ENCODE measurements around the gene CUL4B.
"Not testable (repeated sequence)": the region's sequence is repeated elsewhere in the genome, so short reads cannot be mapped to it uniquely, and the experiment has no call there.

CUL4B gene

GRCh38 chrX:120486786-120487185, 74.0 kb downstream of the CUL4B start:
- no peak overlapping the region for H3K4me3 ChIP-seq (ENCODE audit: low read length)
- TF ChIP-seq CTCF (conservative IDR thresholded peaks at IDR 0.05; ENCODE audit: low read length): no peak
- no peak for DNase-seq (ENCODE audit: low read depth)

- TF ChIP-seq CTCF (conservative IDR thresholded peaks at IDR 0.05; ENCODE audit: low read length): peak; percentile 58
Observed at GRCh38 chrX:120485638-120486520, 74.9 kb downstream of the CUL4B start.

GRCh38 chrX:120485315-120485637, 75.5 kb downstream of the CUL4B start:
- no peak for TF ChIP-seq CTCF (conservative IDR thresholded peaks at IDR 0.05; ENCODE audit: low read length)
- peak overlapping the region; percentile 62 for H3K4me3 ChIP-seq (ENCODE audit: low read length)
- DNase-seq (ENCODE audit: low read depth): no peak

More at GRCh38 chrX:120485638-120486520, 74.9 kb downstream of the CUL4B start:
- peak; percentile 77 for DNase-seq (ENCODE audit: low read depth)
- peak overlapping the region; percentile 62 for H3K4me3 ChIP-seq (ENCODE audit: low read length)

GRCh38 chrX:120477453-120477852, 83.3 kb downstream of the CUL4B start:
- no peak for DNase-seq (ENCODE audit: low read depth)
- no peak overlapping the region for H3K4me3 ChIP-seq (ENCODE audit: low read length)
- no peak for TF ChIP-seq CTCF (conservative IDR thresholded peaks at IDR 0.05; ENCODE audit: low read length)

- H3K4me3 ChIP-seq (ENCODE audit: low read length): no peak overlapping the region
- no peak for TF ChIP-seq CTCF (conservative IDR thresholded peaks at IDR 0.05; ENCODE audit: low read length)
- no peak for DNase-seq (ENCODE audit: low read depth)
Observed at GRCh38 chrX:120476714-120477113, 84.0 kb downstream of the CUL4B start.

- H3K4me3 ChIP-seq (ENCODE audit: low read length): not testable (repeated sequence)
- DNase-seq (ENCODE audit: low read depth): peak; percentile 20
- TF ChIP-seq CTCF (conservative IDR thresholded peaks at IDR 0.05; ENCODE audit: low read length): peak; percentile 69
Observed at GRCh38 chrX:120475447-120475846, 85.3 kb downstream of the CUL4B start.
